GM21526 (cell line): ENCODE results near the gene CAB39L.

ENCODE experiments used
- ATAC-seq: cut with Tn5 transposase; IDR thresholded peaks from one replicate; pipeline ENCODE4 v1.9.1; 2021; ENCODE audit warnings: moderate library complexity; ENCODE audit not compliant: unreplicated experiment, low FRiP score

CAB39L gene

DNA sequence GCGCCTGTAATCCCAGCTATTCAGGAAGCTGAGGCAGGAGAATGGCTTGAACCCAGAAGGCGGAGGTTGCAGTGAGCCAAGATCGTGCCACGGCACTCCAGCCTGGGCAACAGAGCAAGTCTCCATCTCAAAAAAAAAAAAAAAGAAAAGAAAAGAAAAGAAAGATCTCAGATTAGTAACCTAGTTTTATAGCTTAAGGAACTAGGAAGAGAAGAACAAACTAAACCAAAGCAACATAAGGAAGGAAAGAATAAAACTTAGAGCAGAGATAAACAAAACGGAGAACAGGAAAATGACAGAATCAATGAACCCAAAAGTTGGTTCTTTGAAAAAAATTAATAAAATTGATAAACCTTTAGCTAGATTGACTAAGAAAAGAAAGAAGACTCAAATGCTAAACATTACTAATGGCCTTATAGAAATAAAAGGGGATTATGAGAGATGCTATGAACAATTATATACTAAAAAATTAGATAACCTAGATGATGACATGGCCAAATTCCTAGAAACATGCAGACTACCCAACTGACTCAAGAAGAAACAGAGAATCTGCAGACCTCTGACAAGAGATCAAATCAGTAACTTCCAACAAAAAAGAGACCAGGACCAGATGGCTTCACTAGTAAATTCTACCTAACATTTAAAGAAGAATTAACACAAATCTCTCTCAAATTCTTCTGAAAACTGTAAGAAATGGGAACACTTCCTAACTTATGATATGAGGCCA, 127.9 kb downstream of the CAB39L start:
- ATAC-seq: no peak

DNA sequence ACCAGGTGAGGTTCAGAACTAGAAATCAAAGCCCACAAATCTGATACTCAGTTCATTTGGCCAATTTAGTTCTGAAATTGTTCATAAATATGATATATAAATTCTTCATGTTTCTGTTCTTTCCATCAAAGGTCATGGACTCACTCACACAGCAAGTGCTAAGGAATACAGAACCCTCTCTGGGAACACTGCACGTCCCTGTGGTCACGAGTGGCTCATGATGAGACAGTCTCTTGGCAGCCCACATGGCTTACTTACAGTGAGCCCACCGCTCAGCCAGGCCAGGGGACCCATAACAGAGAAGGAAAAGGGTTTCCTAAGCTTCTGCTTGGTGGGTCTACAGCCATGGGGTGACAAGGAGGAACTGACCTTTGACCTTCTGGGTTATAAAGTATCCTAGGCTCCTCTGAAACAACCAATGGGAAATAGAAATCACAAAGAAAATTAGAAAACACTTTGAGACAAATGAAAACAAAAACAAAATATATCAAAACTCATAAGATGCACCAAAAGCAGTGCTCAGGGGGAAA, 128.8 kb downstream of the CAB39L start:
- ATAC-seq: no peak

DNA sequence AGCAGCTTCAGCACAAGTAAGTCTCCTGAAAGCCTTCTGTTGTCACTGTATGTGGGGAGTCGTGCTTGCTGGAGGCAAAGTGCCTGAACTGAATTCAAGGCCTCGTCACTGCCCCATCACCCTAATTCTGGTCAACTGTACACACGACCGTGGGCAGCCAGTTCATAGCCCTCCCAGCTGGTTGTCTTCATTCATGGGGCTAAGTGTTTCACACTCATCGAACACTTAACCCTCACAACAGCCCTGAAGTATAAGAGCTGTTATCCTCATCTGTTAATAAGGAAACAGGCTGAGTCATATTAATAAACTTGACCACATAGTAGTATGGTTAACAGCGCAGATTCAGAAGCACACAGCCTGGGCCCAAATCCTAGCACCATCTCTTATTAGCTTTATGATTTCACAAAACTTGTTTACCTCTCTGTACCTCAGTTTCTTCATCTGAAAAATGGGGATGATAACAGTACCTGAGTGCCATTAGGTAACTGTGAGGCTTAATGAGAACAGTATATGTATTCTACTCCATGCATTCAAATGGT, 129.5 kb downstream of the CAB39L start:
- ATAC-seq: no peak

DNA sequence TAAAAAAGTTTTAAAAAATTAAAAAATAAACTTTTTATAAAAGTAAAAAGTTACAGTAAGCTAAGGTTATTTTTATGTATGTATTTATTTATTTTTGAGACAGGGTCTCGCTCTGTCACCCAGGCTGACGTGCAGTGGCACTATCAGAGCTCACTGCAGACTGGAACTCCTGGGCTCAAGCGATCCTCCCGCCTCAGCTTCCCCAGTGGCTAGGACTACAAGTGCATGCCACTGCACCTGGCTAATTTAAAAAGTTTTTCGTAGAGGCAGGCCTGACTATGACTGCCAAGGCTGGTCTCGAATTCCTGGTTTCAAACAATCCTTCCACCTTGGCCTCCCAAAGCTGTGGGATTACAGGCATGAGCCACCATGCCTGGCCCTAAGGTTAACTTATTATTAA, 132.0 kb downstream of the CAB39L start:
- ATAC-seq: no peak

DNA sequence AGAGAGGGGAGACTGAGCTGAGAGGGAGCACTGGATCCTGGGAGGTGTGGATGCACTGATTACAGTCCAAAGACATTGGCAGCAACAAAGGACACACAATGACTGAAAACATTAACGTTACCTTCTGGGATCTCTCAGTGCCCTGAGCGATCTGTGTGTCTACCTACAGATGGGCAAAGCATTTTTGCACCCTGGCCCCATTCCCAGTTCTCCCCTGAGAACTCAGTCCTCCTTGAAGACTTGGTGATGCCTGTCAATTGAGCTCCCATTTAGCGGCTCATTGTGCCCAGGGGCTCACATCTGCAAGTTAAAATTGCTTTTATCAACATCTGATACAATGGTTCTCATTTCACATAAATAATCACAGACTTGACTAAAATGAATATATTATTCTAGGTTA, 133.6 kb downstream of the CAB39L start:
- ATAC-seq: no peak

DNA sequence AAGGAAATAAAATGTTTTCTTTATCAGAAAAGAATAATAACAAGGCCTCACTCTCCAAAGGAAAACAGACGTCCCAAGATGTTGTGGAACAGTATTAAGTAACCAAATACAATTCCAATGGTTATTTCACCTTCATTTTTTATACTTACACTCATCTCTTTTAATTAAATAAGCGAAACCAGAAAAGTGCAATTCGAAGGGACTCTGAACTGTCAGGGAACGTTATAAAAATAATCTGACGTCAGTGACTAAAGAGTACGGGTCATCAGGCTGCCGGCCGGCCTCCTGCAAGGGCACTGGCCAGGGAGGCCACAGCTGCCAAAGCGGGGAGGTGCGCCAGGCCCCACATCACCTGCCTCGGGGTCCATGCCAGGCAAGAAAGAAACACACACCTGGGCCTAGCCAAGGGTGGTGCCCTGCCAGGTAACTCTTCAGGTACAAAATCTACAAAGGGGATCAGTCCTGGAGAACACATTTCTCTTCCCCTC, 134.9 kb downstream of the CAB39L start:
- no peak for ATAC-seq

DNA sequence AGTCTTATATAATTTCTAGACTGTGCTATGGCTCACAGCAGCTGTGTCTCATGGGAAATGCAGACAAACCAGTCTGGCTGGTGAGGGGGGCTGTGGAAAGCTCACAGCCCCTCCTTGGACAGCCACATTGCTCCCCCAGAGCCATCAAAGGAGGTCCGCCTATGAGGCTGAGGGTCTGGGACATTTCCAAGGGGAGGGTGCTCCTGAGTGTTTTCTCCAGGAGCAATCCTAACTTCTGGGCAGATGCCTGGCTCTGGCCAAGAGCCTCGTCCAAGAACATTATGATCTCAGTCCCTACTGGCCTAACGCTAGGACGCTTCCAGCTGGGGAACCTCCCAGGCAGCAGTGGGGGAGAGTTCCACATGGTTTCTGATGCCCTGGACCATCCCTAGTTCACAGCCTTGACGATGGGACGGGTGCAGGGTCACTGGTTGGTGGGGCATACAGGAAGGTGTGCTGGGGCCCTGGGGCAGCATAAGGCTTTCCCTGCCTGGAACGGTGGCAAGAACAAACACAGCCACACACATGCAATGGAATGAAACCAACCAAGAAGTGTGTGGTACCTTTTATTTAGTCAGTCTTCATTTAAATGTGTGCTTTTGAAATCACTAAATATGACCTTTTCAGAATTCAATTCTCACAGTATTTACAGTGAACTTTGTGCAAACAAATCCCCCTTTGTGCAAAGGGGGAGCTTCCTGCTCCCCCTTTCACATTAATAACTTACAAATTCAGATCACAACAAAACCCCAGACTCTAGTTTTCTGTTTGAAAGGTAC, 135.6 kb downstream of the CAB39L start:
- no peak for ATAC-seq

DNA sequence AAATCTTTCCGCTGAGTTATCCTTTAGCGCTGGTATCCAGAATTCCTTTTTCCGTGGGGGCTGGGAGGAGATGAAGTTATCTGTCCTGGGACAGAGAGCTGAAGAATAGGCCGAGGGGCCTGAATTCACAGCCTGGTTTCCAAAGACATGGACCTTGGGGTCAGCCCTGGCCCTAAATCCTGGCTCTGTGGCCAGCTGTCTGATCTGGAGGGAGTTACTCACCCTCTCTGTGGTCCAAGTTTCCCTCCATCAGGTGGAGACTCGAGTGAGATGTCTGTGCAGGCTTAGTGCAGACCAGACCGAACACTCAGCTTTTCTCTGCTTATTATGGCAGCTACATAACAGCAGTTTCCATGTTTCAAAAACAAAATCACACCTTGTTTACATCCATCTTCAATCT, 136.5 kb downstream of the CAB39L start:
- ATAC-seq: no peak

DNA sequence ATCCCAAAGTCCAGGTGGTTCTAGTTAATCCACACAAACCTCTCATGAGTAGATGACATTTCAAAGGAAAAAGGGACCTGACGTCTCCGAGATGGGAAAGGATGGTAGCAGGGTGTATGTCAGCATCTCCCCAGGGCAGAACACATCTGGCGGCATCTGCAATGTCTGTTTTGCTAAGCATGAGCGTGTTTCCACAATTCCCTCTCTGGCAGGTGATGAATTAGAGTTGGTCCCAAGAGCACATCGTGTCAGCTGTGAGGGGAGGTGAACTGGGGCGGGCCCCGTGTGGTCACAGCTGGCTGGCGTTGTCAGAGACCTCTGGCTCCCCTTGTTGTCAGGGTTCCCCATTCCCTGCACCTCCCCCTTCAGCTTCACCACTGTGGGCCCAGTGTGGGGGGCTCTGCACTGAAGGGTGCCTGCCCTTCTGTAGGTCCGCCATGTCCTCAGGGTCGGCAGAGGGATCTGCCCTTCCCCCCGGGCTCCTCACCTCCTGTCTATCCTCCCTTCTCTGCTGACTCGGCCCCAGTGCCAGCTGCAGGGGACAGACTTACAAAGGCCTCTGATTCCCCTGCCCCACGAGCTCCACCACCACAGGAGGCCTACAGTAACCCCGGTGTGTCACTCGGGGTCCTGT, 138.0 kb downstream of the CAB39L start:
- ATAC-seq: no peak

DNA sequence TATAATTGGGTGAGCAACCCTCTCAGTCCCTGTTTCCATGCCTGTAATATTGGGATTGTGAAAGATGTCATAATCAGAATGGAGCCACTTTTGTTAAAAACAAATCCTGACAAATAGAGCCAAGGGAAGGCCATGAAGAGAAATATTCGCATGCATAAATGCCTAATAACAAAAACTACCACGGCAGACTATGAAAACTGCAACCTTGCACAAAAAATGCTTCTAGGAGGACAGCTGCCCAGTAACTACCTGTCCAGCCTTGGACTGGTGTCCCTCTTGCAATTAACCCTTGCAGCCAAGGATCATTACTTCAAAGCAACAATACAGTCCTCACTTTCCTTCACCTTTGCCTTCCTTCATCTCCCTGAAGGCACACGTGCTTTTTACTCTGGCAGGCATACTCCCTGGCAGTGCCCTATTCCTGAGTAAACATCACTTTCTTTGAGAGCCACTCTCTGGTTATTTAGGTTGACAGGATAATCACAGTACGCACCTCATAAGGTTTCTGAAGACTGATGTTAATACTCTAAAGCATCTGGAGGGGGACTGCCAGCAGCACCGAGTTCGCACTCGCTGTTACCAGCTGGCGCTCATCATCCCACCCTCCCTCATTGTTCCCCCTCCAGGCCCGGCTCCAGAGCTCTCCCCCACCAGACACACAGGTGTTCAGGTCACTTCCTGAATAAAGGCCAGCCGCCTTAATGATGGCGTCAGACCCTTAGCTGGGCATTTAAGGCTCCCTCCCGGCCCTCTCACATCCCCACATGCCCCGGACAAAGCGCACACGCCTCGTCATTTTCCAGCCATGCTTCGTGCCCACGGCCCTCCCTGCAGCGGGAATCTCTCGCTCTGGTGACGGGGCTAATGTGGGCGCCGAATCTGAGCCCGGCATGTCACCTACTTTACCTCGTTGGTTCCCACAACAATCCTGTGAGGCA, 138.8 kb downstream of the CAB39L start:
- no peak for ATAC-seq

DNA sequence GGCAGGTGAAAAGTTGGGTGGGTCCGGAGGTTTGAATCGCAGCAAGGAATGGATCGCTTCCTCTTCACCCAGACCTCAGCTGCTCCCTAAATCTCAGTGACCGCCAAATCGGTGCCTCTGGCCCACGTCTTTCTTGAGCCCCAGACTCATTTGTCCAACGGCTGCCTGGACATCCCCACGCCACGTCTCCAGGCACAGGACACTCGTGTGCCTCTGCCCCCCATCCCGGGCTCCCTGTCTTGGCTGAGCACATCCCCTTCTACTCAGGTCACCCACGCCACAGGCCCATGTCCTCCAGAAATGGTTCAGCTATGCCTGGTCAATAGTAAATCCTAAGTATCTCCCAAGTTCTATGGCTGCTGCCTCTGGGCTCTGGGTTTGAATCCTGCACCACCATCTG, 139.5 kb downstream of the CAB39L start:
- no peak for ATAC-seq

DNA sequence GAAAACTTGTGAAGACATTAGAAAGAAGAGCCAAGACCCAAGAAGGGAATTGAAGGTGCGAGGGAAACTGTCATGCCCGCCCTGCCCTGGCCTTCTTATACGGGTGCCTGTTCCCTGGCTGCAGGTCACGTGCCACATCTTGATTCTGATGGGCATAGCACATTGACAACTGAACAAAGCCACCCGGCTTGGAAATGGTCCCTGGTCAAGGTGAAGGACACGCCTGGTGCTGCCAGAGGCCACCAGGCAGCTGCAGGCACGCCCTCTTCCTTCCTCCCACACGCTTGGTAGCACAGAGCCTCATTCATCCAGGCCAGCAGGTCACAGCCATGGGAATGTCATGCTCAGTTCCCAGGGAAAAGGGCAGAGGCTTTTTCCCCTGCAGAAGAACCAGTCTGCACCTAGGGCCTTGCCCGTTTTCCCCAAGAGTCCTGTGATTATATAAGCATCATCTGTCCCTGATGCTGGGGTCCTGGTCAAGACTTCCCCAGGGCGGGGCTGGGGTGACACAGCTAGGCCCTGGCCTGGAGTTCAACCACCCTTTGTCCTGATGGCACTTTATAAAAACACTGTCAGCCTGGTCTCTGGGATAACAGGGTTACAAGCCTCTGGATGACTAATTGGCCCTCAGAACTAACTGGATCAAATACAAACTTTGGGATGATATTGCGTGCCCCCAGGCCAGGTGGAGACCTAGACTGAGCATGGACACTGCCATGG, 140.2 kb downstream of the CAB39L start:
- no peak for ATAC-seq

DNA sequence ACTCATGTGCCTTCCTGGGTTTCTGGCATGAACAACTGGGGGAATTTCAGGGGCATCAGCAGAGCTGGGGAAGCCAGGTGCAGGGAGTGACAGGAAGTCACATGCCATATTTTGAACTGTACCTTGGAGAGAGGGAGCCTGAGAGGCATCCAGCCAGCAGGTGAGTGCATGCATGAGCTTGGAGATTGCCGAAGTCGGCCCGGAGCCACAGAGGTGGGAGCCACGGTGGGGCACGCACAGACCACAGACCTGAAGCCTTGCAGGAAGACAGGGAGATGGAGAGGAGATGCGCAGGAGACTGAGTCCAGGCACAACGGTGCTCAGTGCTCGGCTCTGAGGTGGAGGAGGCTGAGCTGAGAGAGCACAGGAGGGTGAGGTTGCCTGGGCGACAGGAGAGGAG, 141.0 kb downstream of the CAB39L start:
- no peak for ATAC-seq

DNA sequence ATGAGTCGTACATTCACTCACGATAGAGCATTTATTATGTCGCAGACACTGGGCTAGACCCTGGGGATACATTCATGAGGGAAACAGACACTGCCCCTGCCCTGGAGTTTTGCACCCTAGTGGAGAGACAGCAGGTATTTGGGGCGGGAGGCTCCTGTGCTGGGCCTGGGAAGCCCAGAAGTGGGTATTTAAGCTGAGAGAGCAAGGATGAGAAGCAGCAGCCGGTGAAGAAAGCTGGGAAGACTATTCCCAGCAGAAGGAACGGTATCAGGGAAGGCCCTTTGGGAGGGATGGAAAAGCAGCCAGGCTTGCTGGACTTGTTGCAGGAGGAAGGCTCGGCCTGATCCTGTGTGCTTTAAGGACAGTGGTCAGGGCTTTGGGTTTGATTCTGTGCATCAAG, 141.6 kb downstream of the CAB39L start:
- ATAC-seq: no peak

DNA sequence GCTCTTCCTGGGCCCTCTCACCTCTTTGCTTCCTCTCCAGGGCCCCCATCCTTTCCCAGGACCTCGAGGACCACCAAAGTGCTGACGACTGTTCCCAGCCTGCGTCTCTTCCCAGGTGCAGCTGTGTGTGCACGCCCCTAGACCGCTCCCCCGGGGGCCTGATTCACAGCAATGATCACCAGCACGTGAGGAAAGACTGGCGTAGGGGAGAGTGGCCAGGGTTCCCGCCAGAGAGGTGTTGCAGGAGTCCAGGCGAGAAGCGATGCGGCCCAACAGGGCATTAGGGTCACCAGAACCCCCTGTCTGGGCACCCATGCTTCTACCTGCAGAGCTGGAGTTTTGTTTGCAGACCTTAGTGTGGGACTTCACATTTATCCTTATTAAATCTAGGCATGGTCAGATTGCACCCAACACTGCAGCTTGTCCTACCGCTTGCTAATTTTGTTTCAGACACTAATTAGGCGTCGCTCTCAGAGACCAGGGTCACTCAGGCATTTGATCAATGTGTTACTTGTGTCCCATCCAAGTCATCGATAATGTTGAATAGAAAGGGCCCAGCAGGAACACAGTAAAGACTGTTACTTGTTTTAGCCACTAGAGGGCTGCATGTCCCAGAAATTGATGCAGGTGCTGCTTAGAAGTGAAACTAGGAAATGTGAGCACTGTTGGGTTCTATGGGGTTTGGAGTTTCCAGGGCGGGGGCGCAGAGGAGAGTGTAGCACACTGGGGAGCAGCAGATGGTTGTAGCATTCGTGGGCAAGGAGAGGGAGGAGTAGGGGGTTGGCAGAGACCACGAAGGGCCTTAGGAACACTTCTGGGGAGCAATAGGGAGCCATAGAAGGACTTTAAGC, 142.9 kb downstream of the CAB39L start:
- ATAC-seq: peak; percentile 85

DNA sequence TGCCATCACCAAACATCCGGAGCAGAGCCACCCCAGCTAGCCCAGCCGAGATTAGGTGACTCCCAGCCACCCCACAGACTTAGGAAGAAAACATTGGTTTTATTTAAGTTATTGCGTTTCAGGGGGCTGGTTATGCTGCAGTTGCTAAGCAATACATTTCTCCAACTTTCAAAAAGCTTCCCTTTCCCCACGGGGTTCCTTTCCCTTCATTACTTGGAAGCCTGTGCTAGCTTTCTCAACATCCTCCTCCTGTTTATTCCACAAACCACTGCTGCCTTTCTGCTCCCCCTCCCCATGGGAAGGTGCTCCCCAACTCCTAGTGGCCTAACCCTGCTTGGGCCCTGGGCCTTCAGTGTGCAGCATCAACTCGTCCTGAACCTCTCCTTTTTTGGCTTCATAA, 143.6 kb downstream of the CAB39L start:
- no peak for ATAC-seq

DNA sequence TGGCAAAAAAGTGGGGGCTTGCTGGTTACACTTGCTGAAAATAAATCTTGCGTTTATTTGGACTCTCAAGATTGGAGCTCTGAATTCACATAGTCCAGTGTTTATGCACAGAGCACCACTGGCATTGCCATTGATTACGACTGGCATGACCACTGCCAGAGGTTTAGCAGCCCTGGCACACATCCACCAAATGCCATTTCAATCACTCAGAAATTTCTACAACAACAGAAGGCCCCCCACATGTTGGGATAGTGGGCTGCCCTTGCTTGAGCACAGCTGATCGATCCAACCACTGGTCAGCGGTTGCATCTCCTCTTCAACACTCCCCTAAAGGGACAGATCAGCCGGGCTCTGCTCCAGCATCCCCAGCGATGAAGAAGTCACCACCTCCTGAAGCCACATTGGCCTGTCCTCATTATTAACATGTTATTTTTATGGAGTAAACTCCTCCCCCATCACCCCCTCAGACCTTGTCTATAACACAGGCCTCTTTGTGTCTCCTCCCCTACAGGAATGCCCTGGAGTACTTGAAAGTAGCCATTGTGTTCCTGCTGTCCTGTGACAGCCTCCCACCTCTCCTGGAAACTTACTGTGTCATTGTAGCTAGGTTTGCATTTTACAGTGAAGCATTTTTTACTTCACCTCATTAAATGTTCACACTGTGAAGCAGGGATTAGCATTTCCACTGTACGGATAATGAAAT, 144.8 kb downstream of the CAB39L start:
- no peak for ATAC-seq

DNA sequence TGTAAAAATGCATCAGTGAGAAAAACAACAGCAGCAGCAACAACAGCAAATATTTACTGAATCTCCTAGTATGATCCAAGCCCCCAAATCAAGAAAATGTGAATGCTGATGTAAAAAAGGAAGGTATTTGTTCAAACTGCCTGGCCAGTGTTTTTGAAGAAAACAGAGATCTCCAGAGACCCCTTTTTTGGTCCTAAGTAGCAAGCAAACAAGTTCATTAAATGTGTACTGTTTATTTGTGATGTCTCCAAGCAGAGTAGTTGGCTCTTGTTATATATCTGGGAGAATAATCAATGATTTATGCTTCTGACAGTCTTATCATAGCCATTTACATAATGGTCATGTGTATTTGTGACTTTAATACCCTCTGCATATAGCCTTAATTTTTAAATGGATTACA, 145.4 kb downstream of the CAB39L start:
- ATAC-seq: no peak
